ENCODE results near the gene EXTL2. TPM values are rescaled to one million over a fixed set of nuclear protein-coding genes. Genes with fewer than 3 reads are reported as not detected.

Gene EXTL2
- total RNA-seq, 1 experiment from 2014 or later = 9.8 TPM

DNA sequence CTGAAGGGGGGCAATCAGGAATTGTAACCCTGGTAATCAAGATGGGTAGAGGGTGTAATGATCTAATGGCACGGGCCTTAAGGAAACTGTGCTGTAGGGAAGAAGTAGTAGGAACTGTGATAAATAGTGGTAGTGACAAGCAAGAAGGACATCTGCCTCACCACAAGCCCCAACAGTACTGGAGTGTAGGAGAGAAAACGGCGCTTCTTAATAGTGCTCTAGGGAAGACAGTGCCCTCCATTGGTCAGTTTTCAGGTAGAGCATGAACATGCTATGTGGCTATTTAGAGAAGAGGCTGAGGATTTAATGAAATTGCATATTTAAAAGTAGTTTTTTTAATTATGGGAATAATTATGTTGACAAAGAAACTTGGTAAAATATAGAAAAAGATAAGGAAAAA lies 33.5 kb upstream of the EXTL2 start:
- DNase-seq (ENCODE audit: low read depth, low spot score) = no peak
- Histone ChIP-seq H3K4me3 (ENCODE audit: low read depth in 2 of 2, low read length in 2 of 2) (no peak overlapping the region), H3K36me3 (ENCODE audit: control insufficient read depth, insufficient read depth, low read length) (no peaks in the 10 kb centered on the region; the same call in 1 of the 2 replicates), H3K9me3 (ENCODE audit: control insufficient read depth, insufficient read depth, low read depth, low read length) (no peaks in the 10 kb centered on the region), H3K4me1 (ENCODE audit: control insufficient read depth, insufficient read depth, low read length) (no peaks in the 10 kb centered on the region), H3K27ac (ENCODE audit: low read length) (no peak overlapping the region), H3K27me3 (ENCODE audit: control insufficient read depth, insufficient read depth, low read length) (no peaks in the 10 kb centered on the region)
- ChIA-PET CTCF (no interaction called here), POLR2A (no interaction called here)
- in situ Hi-C loops (cut with HindIII; ENCODE audit: low pct_unique_long_range_greater_than_20kb, low sequenced_read_pairs) (no loop called here), intact Hi-C loops (cut with micrococcal nuclease; ENCODE audit: unreplicated experiment) (no loop called here)
- no peak for ATAC-seq
- no TSS peak for BruUV-seq (replicated peaks)
- TF ChIP-seq TCF7L2 (IDR thresholded peaks at IDR 0.05; ENCODE audit: low read depth, low read length) = no peak
- TF ChIP-seq, protein P1, sequence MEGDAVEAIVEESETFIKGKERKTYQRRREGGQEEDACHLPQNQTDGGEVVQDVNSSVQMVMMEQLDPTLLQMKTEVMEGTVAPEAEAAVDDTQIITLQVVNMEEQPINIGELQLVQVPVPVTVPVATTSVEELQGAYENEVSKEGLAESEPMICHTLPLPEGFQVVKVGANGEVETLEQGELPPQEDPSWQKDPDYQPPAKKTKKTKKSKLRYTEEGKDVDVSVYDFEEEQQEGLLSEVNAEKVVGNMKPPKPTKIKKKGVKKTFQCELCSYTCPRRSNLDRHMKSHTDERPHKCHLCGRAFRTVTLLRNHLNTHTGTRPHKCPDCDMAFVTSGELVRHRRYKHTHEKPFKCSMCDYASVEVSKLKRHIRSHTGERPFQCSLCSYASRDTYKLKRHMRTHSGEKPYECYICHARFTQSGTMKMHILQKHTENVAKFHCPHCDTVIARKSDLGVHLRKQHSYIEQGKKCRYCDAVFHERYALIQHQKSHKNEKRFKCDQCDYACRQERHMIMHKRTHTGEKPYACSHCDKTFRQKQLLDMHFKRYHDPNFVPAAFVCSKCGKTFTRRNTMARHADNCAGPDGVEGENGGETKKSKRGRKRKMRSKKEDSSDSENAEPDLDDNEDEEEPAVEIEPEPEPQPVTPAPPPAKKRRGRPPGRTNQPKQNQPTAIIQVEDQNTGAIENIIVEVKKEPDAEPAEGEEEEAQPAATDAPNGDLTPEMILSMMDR (IDR thresholded peaks at IDR 0.05) = peak; percentile 26; the same call in 1 of the 2 replicates

DNA sequence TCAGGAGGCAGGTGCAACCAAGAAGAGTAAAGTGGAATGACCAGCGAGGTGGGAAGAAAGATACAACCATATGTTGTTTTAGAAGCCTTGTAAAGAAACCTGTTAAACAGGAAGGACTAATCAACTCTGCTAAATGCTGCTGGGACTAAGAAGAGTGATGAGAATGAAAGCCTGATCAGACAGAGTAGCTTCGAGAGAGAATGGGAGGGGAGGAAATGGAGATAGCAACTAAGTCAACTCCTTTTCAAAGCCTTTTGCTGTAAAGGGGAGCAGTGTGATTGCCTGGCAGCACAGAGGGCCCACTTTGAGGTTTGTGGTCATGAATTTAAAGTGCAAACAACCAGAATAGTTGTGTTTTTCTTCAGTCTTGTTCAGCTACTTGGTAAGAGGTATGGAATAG lies 32.6 kb upstream of the EXTL2 start:
- BruUV-seq (replicated peaks) = no TSS peak
- Histone ChIP-seq H3K36me3 (ENCODE audit: control insufficient read depth, insufficient read depth, low read length) (peaks cover 1% of the 10 kb centered on the region; the same call in 1 of the 2 replicates), H3K4me1 (ENCODE audit: control insufficient read depth, insufficient read depth, low read length) (no peaks in the 10 kb centered on the region), H3K27ac (ENCODE audit: low read length) (no peak overlapping the region), H3K9me3 (ENCODE audit: control insufficient read depth, insufficient read depth, low read depth, low read length) (no peaks in the 10 kb centered on the region), H3K27me3 (ENCODE audit: control insufficient read depth, insufficient read depth, low read length) (no peaks in the 10 kb centered on the region), H3K4me3 (ENCODE audit: low read depth in 2 of 2, low read length in 2 of 2) (no peak overlapping the region)
- TF ChIP-seq TCF7L2 (IDR thresholded peaks at IDR 0.05; ENCODE audit: low read depth, low read length) (no peak), POLR2AphosphoS5 (IDR thresholded peaks at IDR 0.05; ENCODE audit: low read depth, low read length) (no peak)
- TF ChIP-seq, protein P2, sequence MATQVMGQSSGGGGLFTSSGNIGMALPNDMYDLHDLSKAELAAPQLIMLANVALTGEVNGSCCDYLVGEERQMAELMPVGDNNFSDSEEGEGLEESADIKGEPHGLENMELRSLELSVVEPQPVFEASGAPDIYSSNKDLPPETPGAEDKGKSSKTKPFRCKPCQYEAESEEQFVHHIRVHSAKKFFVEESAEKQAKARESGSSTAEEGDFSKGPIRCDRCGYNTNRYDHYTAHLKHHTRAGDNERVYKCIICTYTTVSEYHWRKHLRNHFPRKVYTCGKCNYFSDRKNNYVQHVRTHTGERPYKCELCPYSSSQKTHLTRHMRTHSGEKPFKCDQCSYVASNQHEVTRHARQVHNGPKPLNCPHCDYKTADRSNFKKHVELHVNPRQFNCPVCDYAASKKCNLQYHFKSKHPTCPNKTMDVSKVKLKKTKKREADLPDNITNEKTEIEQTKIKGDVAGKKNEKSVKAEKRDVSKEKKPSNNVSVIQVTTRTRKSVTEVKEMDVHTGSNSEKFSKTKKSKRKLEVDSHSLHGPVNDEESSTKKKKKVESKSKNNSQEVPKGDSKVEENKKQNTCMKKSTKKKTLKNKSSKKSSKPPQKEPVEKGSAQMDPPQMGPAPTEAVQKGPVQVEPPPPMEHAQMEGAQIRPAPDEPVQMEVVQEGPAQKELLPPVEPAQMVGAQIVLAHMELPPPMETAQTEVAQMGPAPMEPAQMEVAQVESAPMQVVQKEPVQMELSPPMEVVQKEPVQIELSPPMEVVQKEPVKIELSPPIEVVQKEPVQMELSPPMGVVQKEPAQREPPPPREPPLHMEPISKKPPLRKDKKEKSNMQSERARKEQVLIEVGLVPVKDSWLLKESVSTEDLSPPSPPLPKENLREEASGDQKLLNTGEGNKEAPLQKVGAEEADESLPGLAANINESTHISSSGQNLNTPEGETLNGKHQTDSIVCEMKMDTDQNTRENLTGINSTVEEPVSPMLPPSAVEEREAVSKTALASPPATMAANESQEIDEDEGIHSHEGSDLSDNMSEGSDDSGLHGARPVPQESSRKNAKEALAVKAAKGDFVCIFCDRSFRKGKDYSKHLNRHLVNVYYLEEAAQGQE (IDR thresholded peaks at IDR 0.05; ENCODE audit: insufficient read depth in 1 of 2, low read depth in 2 of 2, low read length in 1 of 2) = no peak
- TF ChIP-seq, protein P1 (IDR thresholded peaks at IDR 0.05) = no peak
- intact Hi-C loops (cut with micrococcal nuclease; ENCODE audit: unreplicated experiment) = no loop called here
- in situ Hi-C loops (cut with HindIII; ENCODE audit: low pct_unique_long_range_greater_than_20kb, low sequenced_read_pairs) = no loop called here
- ATAC-seq (no peak), DNase-seq (ENCODE audit: low read depth, low spot score) (no peak)
- ChIA-PET CTCF (no interaction called here), POLR2A (no interaction called here)

DNA sequence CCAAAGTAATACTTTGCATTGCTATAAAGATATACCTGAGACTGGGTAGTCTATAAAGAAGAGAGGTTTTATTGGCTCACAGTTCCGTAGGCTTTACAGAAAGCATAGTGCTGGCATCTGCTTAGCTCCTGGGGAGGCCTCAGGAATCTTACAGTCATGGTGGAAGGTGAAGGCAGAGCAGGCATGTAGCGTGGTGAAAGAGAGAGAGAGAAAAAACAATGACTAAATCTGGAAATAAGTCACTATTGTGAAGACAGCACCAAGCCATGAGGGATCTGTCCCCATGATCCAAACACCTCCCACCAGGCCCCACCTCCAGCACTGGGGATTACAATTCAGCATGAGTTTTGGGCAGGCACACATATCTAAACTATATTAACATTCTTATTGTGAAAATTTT lies 31.6 kb upstream of the EXTL2 start:
- H3K27me3 ChIP-seq (ENCODE audit: control insufficient read depth, insufficient read depth, low read length) = no peaks in the 10 kb centered on the region
- no peak overlapping the region for H3K4me3 ChIP-seq (ENCODE audit: low read depth in 2 of 2, low read length in 2 of 2)
- ChIA-PET CTCF (no interaction called here), POLR2A (no interaction called here)
- intact Hi-C loops (cut with micrococcal nuclease; ENCODE audit: unreplicated experiment) = no loop called here
- no TSS peak for BruUV-seq (replicated peaks)
- DNase-seq (ENCODE audit: low read depth, low spot score) (no peak), ATAC-seq (no peak)
- H3K9me3 ChIP-seq (ENCODE audit: control insufficient read depth, insufficient read depth, low read depth, low read length) = no peaks in the 10 kb centered on the region
- H3K27ac ChIP-seq (ENCODE audit: low read length) = no peak overlapping the region
- H3K36me3 ChIP-seq (ENCODE audit: control insufficient read depth, insufficient read depth, low read length) = peaks cover 2% of the 10 kb centered on the region; the same call in 1 of the 2 replicates
- H3K4me1 ChIP-seq (ENCODE audit: control insufficient read depth, insufficient read depth, low read length) = no peaks in the 10 kb centered on the region
- TF ChIP-seq, protein P2 (IDR thresholded peaks at IDR 0.05; ENCODE audit: insufficient read depth in 1 of 2, low read depth in 2 of 2, low read length in 1 of 2) = no peak
- TF ChIP-seq SIN3A (IDR thresholded peaks at IDR 0.05; ENCODE audit: borderline replicate concordance, insufficient read depth, low read depth, low read length) (no peak), POLR2AphosphoS5 (IDR thresholded peaks at IDR 0.05; ENCODE audit: low read depth, low read length) (no peak), TCF7L2 (IDR thresholded peaks at IDR 0.05; ENCODE audit: low read depth, low read length) (no peak)
- TF ChIP-seq, protein P1 (IDR thresholded peaks at IDR 0.05) = no peak
- in situ Hi-C loops (cut with HindIII; ENCODE audit: low pct_unique_long_range_greater_than_20kb, low sequenced_read_pairs) = no loop called here

Data from Panc1 (cell line).